Astrocyte of the cerebellum (primary cell): ENCODE measurements around the gene PSPN.
A peak's percentile ranks its signal among the peaks of the same experiment; 100 is the strongest.

ENCODE experiments used
- DNase-seq: peaks from one replicate; pipeline ENCODE4 v3.0.0-alpha.2; 2011; ENCODE audit warnings: low read depth
- H3K4me3 ChIP-seq: 2 replicates; pipeline ENCODE4 v1.5.1; 2011; ENCODE audit warnings: mild to moderate bottlenecking, low read depth, low read length, moderate library complexity
- CTCF ChIP-seq: IDR thresholded peaks from 2 replicates; pipeline ENCODE4 v1.5.1; 2012; ENCODE audit warnings: low read length, low read depth, moderate library complexity, mild to moderate bottlenecking; ENCODE audit errors: missing control alignments
- in situ Hi-C: cut with HindIII; loops from 2 replicates; pipeline ENCODE4 v1.10.0; 2017; ENCODE audit warnings: low sequenced_read_pairs

The PSPN gene

GRCh38 chr19:6413721-6414643 is 38.2 kb upstream of the PSPN start:
- DNase-seq: no peak
- in situ Hi-C loops: no loop called here
- H3K4me3 ChIP-seq: no peak overlapping the region
- TF ChIP-seq CTCF: no peak

- no peak for TF ChIP-seq CTCF
- DNase-seq: no peak
- in situ Hi-C loops: no loop called here
- no peak overlapping the region for H3K4me3 ChIP-seq
Observed at GRCh38 chr19:6413291-6413690, 37.6 kb upstream of the PSPN start.

- no peak for DNase-seq
- TF ChIP-seq CTCF: peak; percentile 60
- in situ Hi-C loops: no loop called here
- H3K4me3 ChIP-seq: no peak overlapping the region
Observed at GRCh38 chr19:6412447-6413091, 36.8 kb upstream of the PSPN start.

- H3K4me3 ChIP-seq: no peak overlapping the region
- in situ Hi-C loops: no loop called here
- no peak for DNase-seq
Observed at GRCh38 chr19:6412061-6412446, 36.3 kb upstream of the PSPN start.

DNA sequence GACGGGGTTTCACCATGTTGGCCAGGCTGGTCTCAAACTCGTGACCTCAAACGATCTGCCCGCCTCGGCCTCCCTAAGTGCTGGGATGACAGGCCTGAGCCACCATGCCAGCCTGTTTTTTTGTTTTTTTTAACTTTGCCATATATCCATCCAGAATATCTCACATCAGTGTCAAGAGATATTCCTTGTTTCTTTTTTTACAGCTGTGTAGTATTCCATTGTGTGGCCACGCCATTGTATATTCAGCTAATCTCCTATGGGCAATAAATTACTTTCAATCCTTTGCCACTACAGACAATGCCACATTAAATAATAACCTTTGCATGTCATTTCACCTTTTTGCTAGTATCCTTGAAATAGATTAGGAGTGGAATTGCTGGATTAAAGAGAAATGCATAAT is 33.6 kb upstream of the PSPN start:
- TF ChIP-seq CTCF: no peak
- no peak overlapping the region for H3K4me3 ChIP-seq
- in situ Hi-C loops: no loop called here
- no peak for DNase-seq

More at GRCh38 chr19:6412061-6412446, 36.3 kb upstream of the PSPN start:
- no peak for TF ChIP-seq CTCF

GRCh38 chr19:6406401-6406800 is 30.7 kb upstream of the PSPN start:
- DNase-seq: no peak
- no peak for TF ChIP-seq CTCF
- in situ Hi-C loops: no loop called here
- H3K4me3 ChIP-seq: no peak overlapping the region
